ENCODE data around the gene RAB11FIP4. TPM values are rescaled to one million over a fixed set of nuclear protein-coding genes. Genes with fewer than 3 reads are reported as not detected.

Gene RAB11FIP4
- total and polyA plus RNA-seq, 2 donors (not counting 3 experiments of a cell fraction or from before 2014, with no cell fraction given): 0.08 to 0.38 TPM

DNA sequence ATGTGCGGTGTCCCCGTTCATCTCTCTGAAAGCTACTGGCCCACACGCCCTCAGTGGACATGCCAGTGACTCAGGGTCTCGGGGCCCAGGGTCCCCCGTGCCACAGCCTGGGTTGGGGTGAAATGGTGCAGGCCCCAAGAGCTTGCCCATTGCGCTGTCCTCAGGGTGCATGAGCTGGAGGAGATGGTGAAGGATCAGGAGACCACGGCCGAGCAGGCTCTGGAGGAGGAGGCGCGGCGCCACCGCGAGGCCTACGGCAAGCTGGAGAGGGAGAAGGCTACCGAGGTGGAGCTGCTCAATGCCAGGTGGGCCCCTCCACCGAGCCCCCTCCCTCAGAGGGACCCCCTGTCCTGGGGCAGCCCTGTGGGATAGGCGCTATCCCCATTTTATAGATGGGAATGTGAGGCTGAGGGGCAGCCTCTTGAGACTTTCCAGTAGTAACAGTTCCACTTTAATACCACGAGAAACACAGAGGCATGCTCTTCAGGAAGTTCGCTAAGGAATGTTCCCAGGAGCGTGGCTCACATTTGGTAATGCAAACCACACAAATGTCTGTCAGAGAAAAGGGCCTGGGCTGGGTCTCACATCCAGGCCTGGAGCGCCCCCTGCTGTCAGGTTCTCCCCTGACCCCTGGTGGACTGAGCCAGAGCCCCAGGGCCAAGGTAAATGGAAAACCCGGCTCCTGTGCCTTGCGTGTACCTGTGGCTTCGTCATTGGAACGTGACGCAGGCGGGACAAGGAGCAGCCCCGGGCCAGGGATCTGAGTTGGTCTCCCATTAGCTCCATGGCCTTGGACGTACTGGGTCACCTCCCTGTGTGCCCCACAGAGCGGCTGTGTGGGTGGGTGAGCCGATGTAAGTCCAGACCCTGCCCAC lies 133.7 kb downstream of the RAB11FIP4 start:
- Histone ChIP-seq H3K9me3 (replicated peaks; ENCODE audit: control insufficient read depth, insufficient read depth, low read length) (no peaks in the 10 kb centered on the region), H2AFZ (ENCODE audit: low read depth, low read length) (no peak overlapping the region), H3K9me1 (replicated peaks; ENCODE audit: control insufficient read depth, extremely low read depth, insufficient read depth, low read length) (no peaks in the 10 kb centered on the region), H3K27me3 (ENCODE audit: control insufficient read depth in 2 of 2, insufficient read depth in 2 of 2, low read length in 2 of 2) (no peaks in the 10 kb centered on the region), H3K9ac (replicated peaks; ENCODE audit: extremely low read depth, insufficient read depth, low read length) (no peak overlapping the region), H3K36me3 (ENCODE audit: control insufficient read depth in 2 of 2, extremely low read depth in 1 of 2, insufficient read depth in 2 of 2, low read length in 2 of 2) (no peaks in the 10 kb centered on the region), H3K4me3 (replicated peaks in 1 of 3; ENCODE audit: insufficient read depth in 1 of 3, low read depth in 1 of 3, low read length in 3 of 3) (no peak overlapping the region), H3K27ac (ENCODE audit: insufficient read depth, low read depth, low read length) (no peak overlapping the region), H3K79me2 (ENCODE audit: control insufficient read depth, insufficient read depth, low read length) (no peaks in the 10 kb centered on the region), H3K4me2 (ENCODE audit: insufficient read depth, low read length) (no peak overlapping the region), H4K20me1 (replicated peaks; ENCODE audit: control insufficient read depth, extremely low read depth, insufficient read depth, low read length) (no peaks in the 10 kb centered on the region), H3K4me1 (ENCODE audit: control insufficient read depth, extremely low read depth, insufficient read depth, low read length) (no peaks in the 10 kb centered on the region)
- dilution Hi-C loops (cut with MboI; ENCODE audit: extremely low pct_ligation_motif_present, low sequenced_read_pairs): no loop called here
- no TSS peak for BruUV-seq (replicated peaks)
- TF ChIP-seq POLR2A (IDR thresholded peaks at IDR 0.05; ENCODE audit: low read depth, low read length): no peak
- TF ChIP-seq, protein P1, sequence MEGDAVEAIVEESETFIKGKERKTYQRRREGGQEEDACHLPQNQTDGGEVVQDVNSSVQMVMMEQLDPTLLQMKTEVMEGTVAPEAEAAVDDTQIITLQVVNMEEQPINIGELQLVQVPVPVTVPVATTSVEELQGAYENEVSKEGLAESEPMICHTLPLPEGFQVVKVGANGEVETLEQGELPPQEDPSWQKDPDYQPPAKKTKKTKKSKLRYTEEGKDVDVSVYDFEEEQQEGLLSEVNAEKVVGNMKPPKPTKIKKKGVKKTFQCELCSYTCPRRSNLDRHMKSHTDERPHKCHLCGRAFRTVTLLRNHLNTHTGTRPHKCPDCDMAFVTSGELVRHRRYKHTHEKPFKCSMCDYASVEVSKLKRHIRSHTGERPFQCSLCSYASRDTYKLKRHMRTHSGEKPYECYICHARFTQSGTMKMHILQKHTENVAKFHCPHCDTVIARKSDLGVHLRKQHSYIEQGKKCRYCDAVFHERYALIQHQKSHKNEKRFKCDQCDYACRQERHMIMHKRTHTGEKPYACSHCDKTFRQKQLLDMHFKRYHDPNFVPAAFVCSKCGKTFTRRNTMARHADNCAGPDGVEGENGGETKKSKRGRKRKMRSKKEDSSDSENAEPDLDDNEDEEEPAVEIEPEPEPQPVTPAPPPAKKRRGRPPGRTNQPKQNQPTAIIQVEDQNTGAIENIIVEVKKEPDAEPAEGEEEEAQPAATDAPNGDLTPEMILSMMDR (IDR thresholded peaks at IDR 0.05; ENCODE audit: extremely low read depth in 1 of 2, insufficient read depth in 1 of 2, low read depth in 1 of 2, low read length in 2 of 2): peak; percentile 92 to 93
- intact Hi-C loops (cut with micrococcal nuclease): loop anchor here (1.0 to 5.0 kb wide), 5 partner anchors 78 to 513 kb away; no protein-coding TSS in a partner anchor
- ChIA-PET POLR2A (no interaction called here), CTCF (interaction anchor here (0.8 to 10.2 kb wide), 13 partner anchors 8 to 318 kb away, joined by 3 to 92 read pairs (median 8); no protein-coding TSS in a partner anchor)
- DNase-seq (ENCODE audit: low read depth, low spot score) (peak; percentile 51), FAIRE-seq (peak; percentile 78)

DNA sequence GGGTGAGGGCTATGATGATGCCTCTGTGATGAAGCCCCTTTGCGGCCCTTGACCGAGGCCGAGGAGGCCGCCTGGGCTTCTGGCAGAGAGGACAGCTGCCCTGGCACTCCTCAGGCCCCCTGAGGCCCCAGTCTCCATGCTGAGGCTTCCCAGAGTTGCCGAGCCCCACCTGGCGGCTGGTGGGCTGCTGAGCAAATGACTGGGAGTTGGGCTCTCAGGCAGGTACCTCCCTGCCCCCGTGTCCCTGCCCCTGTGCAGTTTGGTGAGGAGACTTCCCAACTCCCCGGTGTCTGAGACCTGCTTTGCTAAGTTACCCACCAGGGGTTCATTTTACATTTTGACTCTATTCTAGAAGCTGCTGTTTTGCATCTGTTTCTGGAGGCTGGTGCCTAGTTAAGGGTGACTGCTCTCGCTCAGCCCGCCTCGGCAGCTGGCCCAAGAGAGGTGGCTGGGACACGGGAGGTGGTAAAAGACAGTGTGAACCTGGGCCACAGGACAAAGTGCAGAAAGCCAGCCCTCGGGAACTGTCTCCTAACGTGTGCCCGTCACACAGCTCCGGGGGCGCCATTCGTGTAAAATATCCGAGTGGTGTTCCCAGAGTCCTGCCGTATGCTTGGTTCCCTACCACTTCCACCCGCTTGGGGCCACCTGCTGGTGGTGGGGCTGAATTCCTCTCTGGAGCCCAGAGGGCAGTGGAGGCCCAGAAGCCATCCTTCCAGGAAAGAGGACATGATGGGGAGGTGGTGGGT lies 134.5 kb downstream of the RAB11FIP4 start:
- no peak overlapping the region for H3K4me3 ChIP-seq (replicated peaks in 1 of 3; ENCODE audit: insufficient read depth in 1 of 3, low read depth in 1 of 3, low read length in 3 of 3)
- no TSS peak for BruUV-seq (replicated peaks)
- POLR2A ChIA-PET: no interaction called here
- DNase-seq (ENCODE audit: low read depth, low spot score) (no peak), FAIRE-seq (no peak)
- no peak overlapping the region for H2AFZ ChIP-seq (ENCODE audit: low read depth, low read length)
- no peaks in the 10 kb centered on the region for H3K79me2 ChIP-seq (ENCODE audit: control insufficient read depth, insufficient read depth, low read length)
- CTCF ChIA-PET: interaction anchor here (1.9 to 10.2 kb wide), 6 partner anchors 9 to 316 kb away, joined by 8 to 92 read pairs (median 29); no protein-coding TSS in a partner anchor
- dilution Hi-C loops (cut with MboI; ENCODE audit: extremely low pct_ligation_motif_present, low sequenced_read_pairs) (no loop called here), intact Hi-C loops (cut with micrococcal nuclease) (loop anchor here (1.0 to 5.0 kb wide), 5 partner anchors 79 to 514 kb away; no protein-coding TSS in a partner anchor)
- no peak overlapping the region for H3K9ac ChIP-seq (replicated peaks; ENCODE audit: extremely low read depth, insufficient read depth, low read length)
- no peaks in the 10 kb centered on the region for H3K27me3 ChIP-seq (ENCODE audit: control insufficient read depth in 2 of 2, insufficient read depth in 2 of 2, low read length in 2 of 2)
- H3K4me1 ChIP-seq (ENCODE audit: control insufficient read depth, extremely low read depth, insufficient read depth, low read length): no peaks in the 10 kb centered on the region
- no peak overlapping the region for H3K27ac ChIP-seq (ENCODE audit: insufficient read depth, low read depth, low read length)
- H3K4me2 ChIP-seq (ENCODE audit: insufficient read depth, low read length): no peak overlapping the region
- TF ChIP-seq, protein P2, sequence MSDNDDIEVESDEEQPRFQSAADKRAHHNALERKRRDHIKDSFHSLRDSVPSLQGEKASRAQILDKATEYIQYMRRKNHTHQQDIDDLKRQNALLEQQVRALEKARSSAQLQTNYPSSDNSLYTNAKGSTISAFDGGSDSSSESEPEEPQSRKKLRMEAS (IDR thresholded peaks at IDR 0.05; ENCODE audit: insufficient read depth, insufficient read length): no peak
- TF ChIP-seq, protein P1 (IDR thresholded peaks at IDR 0.05; ENCODE audit: extremely low read depth in 1 of 2, insufficient read depth in 1 of 2, low read depth in 1 of 2, low read length in 2 of 2): peak; percentile 39 to 46
- H3K9me3 ChIP-seq (replicated peaks; ENCODE audit: control insufficient read depth, insufficient read depth, low read length): no peaks in the 10 kb centered on the region
- H4K20me1 ChIP-seq (replicated peaks; ENCODE audit: control insufficient read depth, extremely low read depth, insufficient read depth, low read length): no peaks in the 10 kb centered on the region
- H3K9me1 ChIP-seq (replicated peaks; ENCODE audit: control insufficient read depth, extremely low read depth, insufficient read depth, low read length): no peaks in the 10 kb centered on the region
- no peaks in the 10 kb centered on the region for H3K36me3 ChIP-seq (ENCODE audit: control insufficient read depth in 2 of 2, extremely low read depth in 1 of 2, insufficient read depth in 2 of 2, low read length in 2 of 2)
